Measurements from ENCODE around the gene DLGAP4. TPM values are rescaled to one million over a fixed set of nuclear protein-coding genes. Genes with fewer than 3 reads are reported as not detected.

Gene DLGAP4
- total and polyA plus RNA-seq, 9 of the 15 experiments (the other 6 are each of a cell fraction or from before 2014, with no cell fraction given) = 0.31 to 34.1 (median 4.5) TPM

DNA sequence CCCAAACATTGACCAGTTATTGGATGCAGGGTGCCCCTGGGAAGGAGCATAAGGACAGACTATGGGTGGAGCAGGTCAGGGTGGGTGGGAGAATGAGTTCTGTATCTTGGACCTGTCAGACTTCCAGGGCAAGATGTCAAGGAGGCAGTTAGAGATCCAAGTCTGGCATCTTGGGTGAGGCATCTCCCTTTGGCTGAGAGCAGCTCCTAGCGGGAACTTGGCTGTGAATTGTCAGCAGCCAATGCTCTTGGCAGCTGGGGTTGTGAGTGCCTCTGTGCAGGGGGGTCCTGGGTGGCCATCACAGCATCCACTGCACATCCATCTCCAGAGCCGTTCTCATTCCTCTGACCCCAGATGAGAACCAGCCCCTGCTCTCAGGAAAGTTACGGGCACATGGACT is 118.2 kb downstream of the DLGAP4 start (continued):
- TF ChIP-seq, protein P1, sequence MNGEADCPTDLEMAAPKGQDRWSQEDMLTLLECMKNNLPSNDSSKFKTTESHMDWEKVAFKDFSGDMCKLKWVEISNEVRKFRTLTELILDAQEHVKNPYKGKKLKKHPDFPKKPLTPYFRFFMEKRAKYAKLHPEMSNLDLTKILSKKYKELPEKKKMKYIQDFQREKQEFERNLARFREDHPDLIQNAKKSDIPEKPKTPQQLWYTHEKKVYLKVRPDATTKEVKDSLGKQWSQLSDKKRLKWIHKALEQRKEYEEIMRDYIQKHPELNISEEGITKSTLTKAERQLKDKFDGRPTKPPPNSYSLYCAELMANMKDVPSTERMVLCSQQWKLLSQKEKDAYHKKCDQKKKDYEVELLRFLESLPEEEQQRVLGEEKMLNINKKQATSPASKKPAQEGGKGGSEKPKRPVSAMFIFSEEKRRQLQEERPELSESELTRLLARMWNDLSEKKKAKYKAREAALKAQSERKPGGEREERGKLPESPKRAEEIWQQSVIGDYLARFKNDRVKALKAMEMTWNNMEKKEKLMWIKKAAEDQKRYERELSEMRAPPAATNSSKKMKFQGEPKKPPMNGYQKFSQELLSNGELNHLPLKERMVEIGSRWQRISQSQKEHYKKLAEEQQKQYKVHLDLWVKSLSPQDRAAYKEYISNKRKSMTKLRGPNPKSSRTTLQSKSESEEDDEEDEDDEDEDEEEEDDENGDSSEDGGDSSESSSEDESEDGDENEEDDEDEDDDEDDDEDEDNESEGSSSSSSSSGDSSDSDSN (IDR thresholded peaks at IDR 0.05; ENCODE audit: borderline replicate concordance in 1 of 2, low read depth in 2 of 2, low read length in 2 of 2) = no peak
- TF ChIP-seq NFIC (IDR thresholded peaks at IDR 0.05) (no peak), GABPB1 (CRISPR knock-in tag; IDR thresholded peaks at IDR 0.05) (no peak), POLR3G (IDR thresholded peaks at IDR 0.05; ENCODE audit: extremely low read depth, insufficient read length, insufficient replicate concordance) (no peak), ZBTB17 (CRISPR knock-in tag; IDR thresholded peaks at IDR 0.05) (no peak), ZNF561 (CRISPR knock-in tag; conservative IDR thresholded peaks at IDR 0.05) (no peak), SMARCA4 (IDR thresholded peaks at IDR 0.05) (no peak), SPI1 (IDR thresholded peaks at IDR 0.05; ENCODE audit: borderline replicate concordance, low read depth, low read length) (no peak), MECOM (CRISPR knock-in tag; IDR thresholded peaks at IDR 0.05) (no peak)

DNA sequence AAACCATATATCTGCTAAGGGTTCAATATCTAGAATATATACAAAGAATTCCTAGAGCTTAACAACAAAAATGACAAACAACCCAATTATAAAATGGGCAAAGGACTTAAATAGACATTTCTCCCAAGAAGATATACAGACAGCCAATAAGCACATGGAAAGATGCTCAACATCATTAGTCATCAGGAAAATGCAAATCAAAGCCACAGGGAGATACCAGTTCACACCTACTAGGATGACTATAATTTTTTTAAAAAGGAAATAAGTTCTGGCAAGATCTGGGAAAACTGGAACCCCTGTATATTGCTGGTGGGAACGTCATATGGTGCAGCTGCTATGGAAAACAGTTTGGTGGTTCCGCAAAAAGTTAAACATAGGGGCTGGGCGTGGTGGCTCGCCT is 119.0 kb downstream of the DLGAP4 start:
- Histone ChIP-seq H3K9me1 (ENCODE audit: control insufficient read depth, insufficient read depth, low read length) (no peaks in the 10 kb centered on the region), H3K36me3 (ENCODE audit: control insufficient read depth, insufficient read depth, low read length) (no peaks in the 10 kb centered on the region), H3K27ac (ENCODE audit: extremely low read depth, low read depth, low read length) (no peak overlapping the region), H4K20me1 (replicated peaks; ENCODE audit: control insufficient read depth, insufficient read depth, low read length) (peaks cover 6% of the 10 kb centered on the region; the same call in 1 of the 2 replicates), H3K27me3 (ENCODE audit: control insufficient read depth in 2 of 2, insufficient read depth in 2 of 2, low read length in 2 of 2) (peaks cover 27 to 58% of the 10 kb centered on the region in 2 experiments; a peak in 4 of 5 replicates), H2AFZ (ENCODE audit: low read depth, low read length) (no peak overlapping the region), H3K79me2 (ENCODE audit: control insufficient read depth, insufficient read depth, low read length) (no peaks in the 10 kb centered on the region), H3K4me3 (no peak overlapping the region), H3K9ac (ENCODE audit: insufficient read depth in 1 of 2, low read depth in 2 of 2, low read length in 2 of 2) (no peak overlapping the region), H3K9me3 (replicated peaks; ENCODE audit: control insufficient read depth, insufficient read depth, low read depth, low read length) (no peaks in the 10 kb centered on the region), H3K4me1 (replicated peaks in 1 of 2; ENCODE audit: control insufficient read depth in 2 of 2, insufficient read depth in 2 of 2, low read length in 2 of 2) (peaks cover 5 to 8% of the 10 kb centered on the region in 2 experiments; a peak in 2 of 5 replicates), H3K4me2 (ENCODE audit: insufficient read depth, low read length) (no peak overlapping the region)
- ChIA-PET POLR2A (interaction anchor here (1.0 kb wide), 1 partner anchor 34 kb away, joined by 3 read pairs; no protein-coding TSS in a partner anchor), CTCF (ENCODE audit: low intra/inter-chr PET ratio) (no interaction called here)
- intact Hi-C loops (cut with micrococcal nuclease) = no loop called here
- in situ Hi-C loops (cut with MboI) = loop anchor here (25.0 kb wide), 2 partner anchors 213 to 438 kb away; no protein-coding TSS in a partner anchor
- 22% methylated on average over 4 of the region's 4 CpGs for WGBS (ENCODE audit: insufficient coverage, low coverage, missing lambda C conversion rate)
- FAIRE-seq = no peak
- no peak for DNase-seq (ENCODE audit: extremely low read depth in 1 of 4, low spot score in 3 of 4)
- BruUV-seq (replicated peaks) = no TSS peak
- ATAC-seq = no peak
- TF ChIP-seq ZNF551 (CRISPR knock-in tag; IDR thresholded peaks at IDR 0.05) = no peak
- TF ChIP-seq MYNN (IDR thresholded peaks at IDR 0.05) = no peak
- no peak for TF ChIP-seq MYNN (CRISPR knock-in tag; IDR thresholded peaks at IDR 0.05)
- TF ChIP-seq SIN3B (IDR thresholded peaks at IDR 0.05; ENCODE audit: low read depth) = no peak
- TF ChIP-seq TAF1 (IDR thresholded peaks at IDR 0.05; ENCODE audit: control insufficient read depth, extremely low read depth, insufficient read depth, low read length, severe bottlenecking) = no peak
- TF ChIP-seq ZNF584 (CRISPR knock-in tag; IDR thresholded peaks at IDR 0.05; ENCODE audit: low read depth) = no peak
- no peak for TF ChIP-seq ZSCAN32 (CRISPR knock-in tag; IDR thresholded peaks at IDR 0.05)
- TF ChIP-seq FOXK1 (CRISPR knock-in tag; IDR thresholded peaks at IDR 0.05; ENCODE audit: borderline replicate concordance) = no peak
- TF ChIP-seq ETV6 (IDR thresholded peaks at IDR 0.05; ENCODE audit: borderline replicate concordance in 1 of 2, low read depth in 2 of 2, low read length in 1 of 2) = no peak
- no peak for TF ChIP-seq ETV6 (CRISPR knock-in tag; IDR thresholded peaks at IDR 0.05; ENCODE audit: borderline replicate concordance)
- TF ChIP-seq MED1 (CRISPR knock-in tag; IDR thresholded peaks at IDR 0.05; ENCODE audit: borderline replicate concordance) = no peak
- no peak for TF ChIP-seq ZNF282 (CRISPR knock-in tag; IDR thresholded peaks at IDR 0.05)
- TF ChIP-seq PHB2 (IDR thresholded peaks at IDR 0.05; ENCODE audit: low read depth) = no peak

Measured in K562 (cell line).